ENCODE results near the gene OR1C1. TPM values are rescaled to one million over a fixed set of nuclear protein-coding genes. Genes with fewer than 3 reads are reported as not detected.
"Not testable (repeated sequence)": the region's sequence is repeated elsewhere in the genome, so short reads cannot be mapped to it uniquely, and the experiment has no call there.

OR1C1 gene
- total RNA-seq, 2 experiments from 2014 or later: not detected

DNA sequence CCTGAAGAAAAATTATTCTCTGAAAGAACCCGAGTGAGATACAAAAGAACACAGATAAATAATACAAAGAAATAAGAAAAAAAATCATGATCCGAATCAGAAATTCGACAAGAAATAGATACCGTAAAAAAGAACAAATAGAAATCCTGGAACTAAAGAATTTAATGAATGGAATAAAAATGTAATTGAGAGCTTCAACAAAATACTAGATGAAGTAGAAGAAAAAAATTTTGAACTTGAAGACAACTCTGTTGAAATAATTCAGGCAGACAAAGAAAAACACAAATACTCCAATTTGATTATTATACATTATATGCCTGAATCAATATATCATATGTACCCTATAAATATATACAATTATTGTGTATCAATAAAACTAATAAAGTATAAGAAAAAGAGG is 39.1 kb downstream of the OR1C1 start:
- H3K27ac Mint-ChIP-seq: no peak overlapping the region
- H3K4me1 Mint-ChIP-seq (ENCODE audit: low read depth): no peaks in the 10 kb centered on the region
- H3K9me3 Mint-ChIP-seq: peaks cover 2% of the 10 kb centered on the region
- CTCF ChIA-PET: no interaction called here
- peaks cover 2% of the 10 kb centered on the region for H3K27me3 Mint-ChIP-seq
- no peak for DNase-seq
- intact Hi-C loops (cut with micrococcal nuclease): no loop called here
- no peak for TF ChIP-seq CTCF (IDR thresholded peaks at IDR 0.05)
- no peaks in the 10 kb centered on the region for H3K36me3 Mint-ChIP-seq (ENCODE audit: low read depth)
- POLR2A ChIA-PET: no interaction called here
- ATAC-seq: no peak
- H3K4me3 Mint-ChIP-seq: no peak overlapping the region

- intact Hi-C loops (cut with micrococcal nuclease): no loop called here
- CTCF ChIA-PET: no interaction called here
These were observed 43.8 kb downstream of the OR1C1 start, which contains the start of gene OR6F1 for GRCh38 chr1:247716546-247716945. TSS of gene OR6F1 (minus strand) at chr1:247716646. CDS start at chr1:247712755, 3,891 bp downstream.

GRCh38 chr1:247713753-247714152 is 46.6 kb downstream of the OR1C1 start:
- ChIA-PET CTCF (no interaction called here), POLR2A (no interaction called here)
- peaks cover 2% of the 10 kb centered on the region for H3K27me3 Mint-ChIP-seq
- TF ChIP-seq CTCF (IDR thresholded peaks at IDR 0.05): no peak
- intact Hi-C loops (cut with micrococcal nuclease): no loop called here
- DNase-seq (no peak), ATAC-seq (no peak)
- no peaks in the 10 kb centered on the region for H3K36me3 Mint-ChIP-seq (ENCODE audit: low read depth)
- no peak overlapping the region for H3K27ac Mint-ChIP-seq
- H3K9me3 Mint-ChIP-seq: no peaks in the 10 kb centered on the region
- no peak overlapping the region for H3K4me3 Mint-ChIP-seq
- H3K4me1 Mint-ChIP-seq (ENCODE audit: low read depth): no peaks in the 10 kb centered on the region

More at GRCh38 chr1:247716546-247716945, 43.8 kb downstream of the OR1C1 start, which contains the start of gene OR6F1:
- Mint-ChIP-seq H3K27me3 (peaks cover 2% of the 10 kb centered on the region), H3K27ac (no peak within 1 kb of the TSS), H3K4me1 (ENCODE audit: low read depth) (no peaks in the 10 kb centered on the region), H3K4me3 (no peak within 1 kb of the TSS), H3K9me3 (peaks cover 2% of the 10 kb centered on the region), H3K36me3 (ENCODE audit: low read depth) (no peaks in the 10 kb centered on the region)
- TF ChIP-seq CTCF (IDR thresholded peaks at IDR 0.05): no peak
- POLR2A ChIA-PET: no interaction called here
- no peak for ATAC-seq
- DNase-seq: no peak

DNA sequence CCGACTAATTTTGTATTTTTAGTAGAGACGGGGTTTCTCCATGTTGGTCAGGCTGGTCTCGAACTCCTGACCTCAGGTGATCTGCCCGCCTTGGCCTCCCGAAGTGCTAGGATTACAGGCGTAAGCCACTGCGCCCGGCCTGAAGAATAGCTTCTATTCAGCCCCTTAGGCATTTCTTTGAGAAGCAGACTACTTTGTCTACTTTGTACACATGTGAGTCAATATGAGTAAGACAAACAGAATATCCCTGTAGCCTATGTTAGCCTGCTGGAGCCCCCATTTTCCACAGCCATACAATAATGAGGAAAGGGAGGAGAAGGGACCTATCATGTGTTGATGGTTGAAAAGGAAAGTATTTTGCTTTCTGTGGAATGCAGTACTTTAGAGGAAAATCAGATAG is 49.7 kb downstream of the OR1C1 start:
- intact Hi-C loops (cut with micrococcal nuclease); H3K27ac Mint-ChIP-seq; POLR2A ChIA-PET; ATAC-seq; H3K9me3 Mint-ChIP-seq; H3K4me1 Mint-ChIP-seq (ENCODE audit: low read depth); CTCF ChIA-PET; H3K4me3 Mint-ChIP-seq; H3K27me3 Mint-ChIP-seq; DNase-seq; H3K36me3 Mint-ChIP-seq (ENCODE audit: low read depth): not testable (repeated sequence)

Other genes starting within 250 kb of the OR1C1 start
- under 1 TPM in 1 of 2 experiments, not detected in 1; 0.02 TPM for gene OR2C3, start 224.1 kb downstream of the OR1C1 start, total RNA-seq
- under 1 TPM; 0.16 to 0.27 TPM for gene GCSAML, start 211.4 kb downstream of the OR1C1 start, total RNA-seq
- not detected for gene OR2G2, start 172.2 kb downstream of the OR1C1 start, total RNA-seq
- gene OR2G3, start 155.0 kb downstream of the OR1C1 start, total RNA-seq: not detected
- gene OR13G1, start 80.8 kb downstream of the OR1C1 start, total RNA-seq: not detected
- gene OR6F1, start 43.9 kb downstream of the OR1C1 start, total RNA-seq: not detected
- not detected for gene OR14K1, start 21.9 kb downstream of the OR1C1 start, total RNA-seq
- gene OR14A2, start 12.4 kb downstream of the OR1C1 start, total RNA-seq: not detected
- not detected for gene OR14A16, start 63.6 kb upstream of the OR1C1 start, total RNA-seq
- gene OR11L1, start 81.3 kb upstream of the OR1C1 start, total RNA-seq: not detected
- under 1 TPM in 1 of 2 experiments, not detected in 1; 0.11 TPM for gene TRIM58, start 96.6 kb upstream of the OR1C1 start, total RNA-seq
- not detected for gene OR2W3, start 135.0 kb upstream of the OR1C1 start, total RNA-seq
- not detected for gene OR2T8, start 159.7 kb upstream of the OR1C1 start, total RNA-seq
- gene OR2AJ1, start 164.3 kb upstream of the OR1C1 start, total RNA-seq: not detected
- under 1 TPM; 0.29 to 0.34 TPM for gene OR2L8, start 188.3 kb upstream of the OR1C1 start, total RNA-seq
- not detected for gene OR2AK2, start 204.7 kb upstream of the OR1C1 start, total RNA-seq

Data from activated CD8-positive, alpha-beta T cell treated with anti-CD3 and anti-CD28 coated beads for 36 hours (primary cell).